ENCODE data around the gene OR4D10.

- TF ChIP-seq CTCF (IDR thresholded peaks at IDR 0.05; ENCODE audit: low read depth, low read length) (no peak), EZH2phosphoT487 (IDR thresholded peaks at IDR 0.05; ENCODE audit: low read depth) (no peak)
These were observed 24.6 kb upstream of the OR4D10 start for GRCh38 chr11:59448484-59448883.
